ENCODE data around the gene SHE. TPM values are rescaled to one million over a fixed set of nuclear protein-coding genes. Genes with fewer than 3 reads are reported as not detected.
"Not testable (repeated sequence)": the region's sequence is repeated elsewhere in the genome, so short reads cannot be mapped to it uniquely, and the experiment has no call there.

The SHE gene
- total RNA-seq, 1 experiment from 2014 or later = 0.79 TPM

GRCh38 chr1:154488922-154489321 is 13.3 kb downstream of the SHE start:
- TF ChIP-seq CREB1 (CRISPR knock-in tag; IDR thresholded peaks at IDR 0.05) (no peak), PRRX2 (CRISPR knock-in tag; IDR thresholded peaks at IDR 0.05) (no peak)
- TF ChIP-seq, protein P1, sequence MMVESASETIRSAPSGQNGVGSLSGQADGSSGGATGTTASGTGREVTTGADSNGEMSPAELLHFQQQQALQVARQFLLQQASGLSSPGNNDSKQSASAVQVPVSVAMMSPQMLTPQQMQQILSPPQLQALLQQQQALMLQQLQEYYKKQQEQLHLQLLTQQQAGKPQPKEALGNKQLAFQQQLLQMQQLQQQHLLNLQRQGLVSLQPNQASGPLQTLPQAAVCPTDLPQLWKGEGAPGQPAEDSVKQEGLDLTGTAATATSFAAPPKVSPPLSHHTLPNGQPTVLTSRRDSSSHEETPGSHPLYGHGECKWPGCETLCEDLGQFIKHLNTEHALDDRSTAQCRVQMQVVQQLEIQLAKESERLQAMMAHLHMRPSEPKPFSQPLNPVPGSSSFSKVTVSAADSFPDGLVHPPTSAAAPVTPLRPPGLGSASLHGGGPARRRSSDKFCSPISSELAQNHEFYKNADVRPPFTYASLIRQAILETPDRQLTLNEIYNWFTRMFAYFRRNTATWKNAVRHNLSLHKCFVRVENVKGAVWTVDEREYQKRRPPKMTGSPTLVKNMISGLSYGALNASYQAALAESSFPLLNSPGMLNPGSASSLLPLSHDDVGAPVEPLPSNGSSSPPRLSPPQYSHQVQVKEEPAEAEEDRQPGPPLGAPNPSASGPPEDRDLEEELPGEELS (CRISPR knock-in tag; IDR thresholded peaks at IDR 0.05) = no peak
- POLR2A ChIA-PET = no interaction called here
- H3K27me3 Mint-ChIP-seq (ENCODE audit: low read depth) = peaks cover 3% of the 10 kb centered on the region; the same call in 1 of the 2 replicates
- H3K4me1 Mint-ChIP-seq = peaks cover 23% of the 10 kb centered on the region
- H3K9me3 Mint-ChIP-seq = no peaks in the 10 kb centered on the region
- H3K27ac Mint-ChIP-seq = no peak overlapping the region
- ATAC-seq = 0 out of 2 replicates have a peak, but pooled peaks have one; percentile 38
- H3K4me3 Mint-ChIP-seq = no peak overlapping the region
- peak; percentile 18 for DNase-seq (ENCODE audit: low spot score)
- no peaks in the 10 kb centered on the region for H3K36me3 Mint-ChIP-seq
- CTCF ChIA-PET = interaction anchor here (1.0 to 4.8 kb wide), 3 partner anchors 10 to 71 kb away, joined by 3 to 33 read pairs (median 6); no protein-coding TSS in a partner anchor

DNA sequence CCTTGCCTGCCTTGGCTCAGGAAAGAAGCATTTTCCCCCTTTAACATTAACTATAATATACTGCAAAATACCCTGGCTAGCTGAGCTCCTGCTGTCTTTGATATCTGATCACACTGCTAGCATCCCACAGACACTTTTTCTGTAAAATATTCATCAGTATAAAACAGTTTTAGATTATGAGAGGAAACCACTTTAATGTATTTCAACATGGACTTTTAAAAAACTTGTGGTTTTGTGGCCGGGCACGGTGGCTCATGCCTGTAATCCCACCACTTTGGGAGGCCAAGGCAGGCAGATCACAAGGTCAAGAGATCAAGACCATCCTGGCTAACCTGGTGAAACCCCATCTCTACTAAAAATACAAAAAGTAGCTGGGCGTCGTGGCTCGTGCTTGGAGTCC is 15.5 kb downstream of the SHE start:
- H3K36me3 Mint-ChIP-seq; H3K27me3 Mint-ChIP-seq (ENCODE audit: low read depth); ATAC-seq; H3K9me3 Mint-ChIP-seq; H3K4me3 Mint-ChIP-seq; H3K27ac Mint-ChIP-seq; DNase-seq (ENCODE audit: low spot score); POLR2A ChIA-PET; H3K4me1 Mint-ChIP-seq: not testable (repeated sequence)
- CTCF ChIA-PET = interaction anchor here (1.9 to 9.0 kb wide), 2 partner anchors 60 kb away, joined by 5 to 189 read pairs; no protein-coding TSS in a partner anchor

GRCh38 chr1:154485910-154486496 is 16.2 kb downstream of the SHE start:
- H3K9me3 Mint-ChIP-seq = no peaks in the 10 kb centered on the region
- no peak overlapping the region for H3K27ac Mint-ChIP-seq
- no peak for TF ChIP-seq ELF4 (CRISPR knock-in tag; IDR thresholded peaks at IDR 0.05; ENCODE audit: low read depth)
- TF ChIP-seq, protein P2, sequence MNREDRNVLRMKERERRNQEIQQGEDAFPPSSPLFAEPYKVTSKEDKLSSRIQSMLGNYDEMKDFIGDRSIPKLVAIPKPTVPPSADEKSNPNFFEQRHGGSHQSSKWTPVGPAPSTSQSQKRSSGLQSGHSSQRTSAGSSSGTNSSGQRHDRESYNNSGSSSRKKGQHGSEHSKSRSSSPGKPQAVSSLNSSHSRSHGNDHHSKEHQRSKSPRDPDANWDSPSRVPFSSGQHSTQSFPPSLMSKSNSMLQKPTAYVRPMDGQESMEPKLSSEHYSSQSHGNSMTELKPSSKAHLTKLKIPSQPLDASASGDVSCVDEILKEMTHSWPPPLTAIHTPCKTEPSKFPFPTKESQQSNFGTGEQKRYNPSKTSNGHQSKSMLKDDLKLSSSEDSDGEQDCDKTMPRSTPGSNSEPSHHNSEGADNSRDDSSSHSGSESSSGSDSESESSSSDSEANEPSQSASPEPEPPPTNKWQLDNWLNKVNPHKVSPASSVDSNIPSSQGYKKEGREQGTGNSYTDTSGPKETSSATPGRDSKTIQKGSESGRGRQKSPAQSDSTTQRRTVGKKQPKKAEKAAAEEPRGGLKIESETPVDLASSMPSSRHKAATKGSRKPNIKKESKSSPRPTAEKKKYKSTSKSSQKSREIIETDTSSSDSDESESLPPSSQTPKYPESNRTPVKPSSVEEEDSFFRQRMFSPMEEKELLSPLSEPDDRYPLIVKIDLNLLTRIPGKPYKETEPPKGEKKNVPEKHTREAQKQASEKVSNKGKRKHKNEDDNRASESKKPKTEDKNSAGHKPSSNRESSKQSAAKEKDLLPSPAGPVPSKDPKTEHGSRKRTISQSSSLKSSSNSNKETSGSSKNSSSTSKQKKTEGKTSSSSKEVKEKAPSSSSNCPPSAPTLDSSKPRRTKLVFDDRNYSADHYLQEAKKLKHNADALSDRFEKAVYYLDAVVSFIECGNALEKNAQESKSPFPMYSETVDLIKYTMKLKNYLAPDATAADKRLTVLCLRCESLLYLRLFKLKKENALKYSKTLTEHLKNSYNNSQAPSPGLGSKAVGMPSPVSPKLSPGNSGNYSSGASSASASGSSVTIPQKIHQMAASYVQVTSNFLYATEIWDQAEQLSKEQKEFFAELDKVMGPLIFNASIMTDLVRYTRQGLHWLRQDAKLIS (CRISPR knock-in tag; IDR thresholded peaks at IDR 0.05; ENCODE audit: borderline replicate concordance) = no peak
- no peak for TF ChIP-seq SMAD4 (CRISPR knock-in tag; IDR thresholded peaks at IDR 0.05)
- TF ChIP-seq ZNF416 (CRISPR knock-in tag; IDR thresholded peaks at IDR 0.05) = no peak
- TF ChIP-seq GTF2I (CRISPR knock-in tag; conservative IDR thresholded peaks at IDR 0.05) = no peak
- no peak for TF ChIP-seq ZNF423 (CRISPR knock-in tag; IDR thresholded peaks at IDR 0.05)
- no peak for TF ChIP-seq MXD4 (CRISPR knock-in tag; IDR thresholded peaks at IDR 0.05; ENCODE audit: borderline replicate concordance)
- no peak for TF ChIP-seq ARID4B (CRISPR knock-in tag; IDR thresholded peaks at IDR 0.05; ENCODE audit: borderline replicate concordance)
- no peak for TF ChIP-seq NFYB (CRISPR knock-in tag; conservative IDR thresholded peaks at IDR 0.05; ENCODE audit: low read depth)
- 0 out of 2 replicates have a peak, but pooled peaks cover 7% of the 10 kb centered on the region for H3K4me1 Mint-ChIP-seq
- ATAC-seq (no peak), DNase-seq (ENCODE audit: low spot score) (no peak)
- no peaks in the 10 kb centered on the region for H3K36me3 Mint-ChIP-seq
- ChIA-PET CTCF (interaction anchor here (9.0 kb wide), 1 partner anchor 60 kb away, joined by 189 read pairs; no protein-coding TSS in a partner anchor), POLR2A (no interaction called here)
- no peak overlapping the region for H3K4me3 Mint-ChIP-seq
- no peaks in the 10 kb centered on the region for H3K27me3 Mint-ChIP-seq (ENCODE audit: low read depth)
